GM12878 (cell line): ENCODE data around the gene PNPLA5. TPM values are rescaled to one million over a fixed set of nuclear protein-coding genes. Genes with fewer than 3 reads are reported as not detected.

Source experiments
- BMI1 ChIP-seq: fragments of 450-650 bp; IDR thresholded peaks from 2 replicates; pipeline ENCODE4 v1.6.1; 2016; ENCODE audit warnings: mild to moderate bottlenecking, moderate library complexity, borderline replicate concordance
- STAT1 ChIP-seq: fragments of 450-650 bp; conservative IDR thresholded peaks from 2 replicates; pipeline ENCODE4 v1.6.1; 2014; ENCODE audit warnings: antibody characterized with exemption, mild to moderate bottlenecking
- ZBTB40 ChIP-seq: fragments of 450-650 bp; IDR thresholded peaks from 2 replicates; pipeline ENCODE4 v1.6.1; 2016; ENCODE audit warnings: mild to moderate bottlenecking, moderate library complexity, borderline replicate concordance
- ZNF622 ChIP-seq: fragments of 450-650 bp; IDR thresholded peaks from 2 replicates; pipeline ENCODE4 v1.6.1; 2017; ENCODE audit warnings: mild to moderate bottlenecking, inconsistent platforms
- polyA plus RNA-seq, 11 experiments: library from polyadenylated mRNA; depleted of rRNA in 4 of 11; unstranded in 6 of 11; stranded (reverse) in 5 of 11; fragments of >200 nt; fragmentation: Nextera tagmentation in 4 of 11; fragmentation: Illumina TruSeq in 1 of 11; extraction: Ambion mirVana in 4 of 11; extraction: Trizol in 1 of 11; gene quantifications; 1 replicate in 1 of 11; 2 replicates in 10 of 11; pipeline versions ENCODE4 v1.2.1 to v1.2.3, GENCODE V29; 2011 to 2016; ENCODE audit warnings: inconsistent platforms in 2 of 11, missing spikeins in 2 of 11, low read depth in 1 of 11
- total RNA-seq, 4 experiments: library from RNA; depleted of rRNA in 3 of 4; stranded (reverse); fragments of >200 nt in 3 of 4; fragmentation: Illumina TruSeq in 1 of 4; extraction: Trizol in 1 of 4; gene quantifications; 2 replicates each; pipeline versions ENCODE4 v1.2.1 to v1.2.3, GENCODE V29; 2013 to 2021

The PNPLA5 gene
- total and polyA plus RNA-seq, 10 of the 15 experiments (the other 5 are each of a cell fraction or from before 2014, with no cell fraction given), result not detected

GRCh38 chr22:43829904-43830851, 61.6 kb downstream of the PNPLA5 start (continued):
- TF ChIP-seq ZBTB40 (no peak), ZNF622 (no peak), STAT1 (no peak), BMI1 (no peak)

Other genes with a start within 250 kb of the PNPLA5 start
- gene EFCAB6, start 79.7 kb downstream of the PNPLA5 start, total RNA-seq (2014; rRNA removed), result 0.05 and 0.06 TPM in 2 replicates
- 0.13 and 0.18 TPM in 2 replicates for gene EFCAB6, start 79.7 kb downstream of the PNPLA5 start, total RNA-seq (2014; rRNA removed; fragmentation: Illumina TruSeq; extraction: Trizol)
- gene EFCAB6, start 79.7 kb downstream of the PNPLA5 start, total RNA-seq (2021), result 0.16 and 0.36 TPM in 2 replicates
- 0.42 and 0.92 TPM in 2 replicates for gene EFCAB6, start 79.7 kb downstream of the PNPLA5 start, polyA plus RNA-seq (2011; rRNA removed)
- gene EFCAB6, start 79.7 kb downstream of the PNPLA5 start, polyA plus RNA-seq (2014; fragmentation: Illumina TruSeq; extraction: Trizol), result 0.25 and 0.35 TPM in 2 replicates
- gene EFCAB6, start 79.7 kb downstream of the PNPLA5 start, polyA plus RNA-seq (2014; fragmentation: Nextera tagmentation; extraction: Ambion mirVana), result under 1 TPM; 0.05 to 0.08 TPM
- gene EFCAB6, start 79.7 kb downstream of the PNPLA5 start, polyA plus RNA-seq (2014; rRNA removed), result 0.10 and 0.33 TPM in 2 replicates
- gene EFCAB6, start 79.7 kb downstream of the PNPLA5 start, polyA plus RNA-seq (2016; fragmentation: Nextera tagmentation; extraction: Ambion mirVana), result under 1 TPM; 0.30 to 0.42 TPM
- gene SULT4A1, start 29.5 kb downstream of the PNPLA5 start, total RNA-seq (2014; rRNA removed), result not detected in 2 replicates
- gene SULT4A1, start 29.5 kb downstream of the PNPLA5 start, total RNA-seq (2014; rRNA removed; fragmentation: Illumina TruSeq; extraction: Trizol), result not detected in 2 replicates
- gene SULT4A1, start 29.5 kb downstream of the PNPLA5 start, total RNA-seq (2021), result not detected in 2 replicates
- gene SULT4A1, start 29.5 kb downstream of the PNPLA5 start, polyA plus RNA-seq (2011; rRNA removed), result not detected in 2 replicates
- not detected in 2 replicates for gene SULT4A1, start 29.5 kb downstream of the PNPLA5 start, polyA plus RNA-seq (2014; fragmentation: Illumina TruSeq; extraction: Trizol)
- not detected for gene SULT4A1, start 29.5 kb downstream of the PNPLA5 start, polyA plus RNA-seq (2014; fragmentation: Nextera tagmentation; extraction: Ambion mirVana)
- not detected in 2 replicates for gene SULT4A1, start 29.5 kb downstream of the PNPLA5 start, polyA plus RNA-seq (2014; rRNA removed)
- gene SULT4A1, start 29.5 kb downstream of the PNPLA5 start, polyA plus RNA-seq (2016; fragmentation: Nextera tagmentation; extraction: Ambion mirVana), result not detected
- gene PNPLA3, start 31.8 kb upstream of the PNPLA5 start, total RNA-seq (2014; rRNA removed), result not detected in 2 replicates
- not detected in 2 replicates for gene PNPLA3, start 31.8 kb upstream of the PNPLA5 start, total RNA-seq (2014; rRNA removed; fragmentation: Illumina TruSeq; extraction: Trizol)
- not detected in 2 replicates for gene PNPLA3, start 31.8 kb upstream of the PNPLA5 start, total RNA-seq (2021)
- gene PNPLA3, start 31.8 kb upstream of the PNPLA5 start, polyA plus RNA-seq (2011; rRNA removed), result 0.03 and 0.05 TPM in 2 replicates
- gene PNPLA3, start 31.8 kb upstream of the PNPLA5 start, polyA plus RNA-seq (2014; fragmentation: Illumina TruSeq; extraction: Trizol), result not detected in 2 replicates
- not detected for gene PNPLA3, start 31.8 kb upstream of the PNPLA5 start, polyA plus RNA-seq (2014; fragmentation: Nextera tagmentation; extraction: Ambion mirVana)
- 0.08 TPM in 1 of 2 replicates, not detected in the other for gene PNPLA3, start 31.8 kb upstream of the PNPLA5 start, polyA plus RNA-seq (2014; rRNA removed)
- not detected for gene PNPLA3, start 31.8 kb upstream of the PNPLA5 start, polyA plus RNA-seq (2016; fragmentation: Nextera tagmentation; extraction: Ambion mirVana)
- 47.8 and 54.0 TPM in 2 replicates for gene SAMM50, start 63.4 kb upstream of the PNPLA5 start, total RNA-seq (2014; rRNA removed)
- 51.5 and 54.6 TPM in 2 replicates for gene SAMM50, start 63.4 kb upstream of the PNPLA5 start, total RNA-seq (2014; rRNA removed; fragmentation: Illumina TruSeq; extraction: Trizol)
- gene SAMM50, start 63.4 kb upstream of the PNPLA5 start, total RNA-seq (2021), result 66.1 and 67.9 TPM in 2 replicates
- gene SAMM50, start 63.4 kb upstream of the PNPLA5 start, polyA plus RNA-seq (2011; rRNA removed), result 52.9 and 53.2 TPM in 2 replicates
- 68.8 and 71.9 TPM in 2 replicates for gene SAMM50, start 63.4 kb upstream of the PNPLA5 start, polyA plus RNA-seq (2014; fragmentation: Illumina TruSeq; extraction: Trizol)
- gene SAMM50, start 63.4 kb upstream of the PNPLA5 start, polyA plus RNA-seq (2014; fragmentation: Nextera tagmentation; extraction: Ambion mirVana), result 10 to 100 TPM; 38.2 to 61.6 TPM
- gene SAMM50, start 63.4 kb upstream of the PNPLA5 start, polyA plus RNA-seq (2014; rRNA removed), result 63.3 and 67.7 TPM in 2 replicates
- gene SAMM50, start 63.4 kb upstream of the PNPLA5 start, polyA plus RNA-seq (2016; fragmentation: Nextera tagmentation; extraction: Ambion mirVana), result 100 to 1,000 TPM; 116 to 126 TPM
- gene PARVB, start 132.3 kb upstream of the PNPLA5 start, total RNA-seq (2014; rRNA removed), result 134 and 152 TPM in 2 replicates
- gene PARVB, start 132.3 kb upstream of the PNPLA5 start, total RNA-seq (2014; rRNA removed; fragmentation: Illumina TruSeq; extraction: Trizol), result 69.7 and 70.3 TPM in 2 replicates
- 154 and 159 TPM in 2 replicates for gene PARVB, start 132.3 kb upstream of the PNPLA5 start, total RNA-seq (2021)
- gene PARVB, start 132.3 kb upstream of the PNPLA5 start, polyA plus RNA-seq (2011; rRNA removed), result 206 and 264 TPM in 2 replicates
- 40.7 and 82.2 TPM in 2 replicates for gene PARVB, start 132.3 kb upstream of the PNPLA5 start, polyA plus RNA-seq (2014; fragmentation: Illumina TruSeq; extraction: Trizol)
- 1 to 10 TPM; 5.2 to 7.1 TPM for gene PARVB, start 132.3 kb upstream of the PNPLA5 start, polyA plus RNA-seq (2014; fragmentation: Nextera tagmentation; extraction: Ambion mirVana)
- gene PARVB, start 132.3 kb upstream of the PNPLA5 start, polyA plus RNA-seq (2014; rRNA removed), result 239 and 255 TPM in 2 replicates
- 10 to 100 TPM; 60.9 to 66.9 TPM for gene PARVB, start 132.3 kb upstream of the PNPLA5 start, polyA plus RNA-seq (2016; fragmentation: Nextera tagmentation; extraction: Ambion mirVana)